ENCODE measurements around the gene FCAR.
"Not testable (repeated sequence)": the region's sequence is repeated elsewhere in the genome, so short reads cannot be mapped to it uniquely, and the experiment has no call there.

- not testable (repeated sequence) for TF ChIP-seq CTCF (IDR thresholded peaks at IDR 0.05 in 2 of 3, conservative IDR thresholded peaks at IDR 0.05 in 1 of 3; ENCODE audit: borderline replicate concordance in 1 of 3, insufficient read depth in 1 of 3, low read depth in 2 of 3, low read length in 2 of 3); CEBPB (IDR thresholded peaks at IDR 0.05; ENCODE audit: low read depth); EZH2 (IDR thresholded peaks at IDR 0.05); RAD21 (IDR thresholded peaks at IDR 0.05; ENCODE audit: low read depth); REST (IDR thresholded peaks at IDR 0.05; ENCODE audit: low read depth); EZH2phosphoT487 (IDR thresholded peaks at IDR 0.05; ENCODE audit: borderline replicate concordance); SP1 (IDR thresholded peaks at IDR 0.05; ENCODE audit: low read depth); ZBTB33 (IDR thresholded peaks at IDR 0.05; ENCODE audit: extremely low read depth, insufficient replicate concordance, low read length); ATF3 (IDR thresholded peaks at IDR 0.05); POLR2A (IDR thresholded peaks at IDR 0.05; ENCODE audit: borderline replicate concordance, extremely low read depth, insufficient read depth, insufficient read length); SIN3A (IDR thresholded peaks at IDR 0.05; ENCODE audit: low read depth); FOSL1 (IDR thresholded peaks at IDR 0.05; ENCODE audit: low read depth)
These were observed 15.6 kb upstream of the FCAR start for GRCh38 chr19:54858476-54858875.
